ENCODE results near the gene PARD3. TPM values are rescaled to one million over a fixed set of nuclear protein-coding genes. Genes with fewer than 3 reads are reported as not detected.

The PARD3 gene
- total RNA-seq, 1 donor = 42.1 TPM

- no peak overlapping the region for H3K4me3 ChIP-seq (ENCODE audit: low read depth, low read length)
- no peak for DNase-seq (ENCODE audit: low read depth)
- TF ChIP-seq, protein P1, sequence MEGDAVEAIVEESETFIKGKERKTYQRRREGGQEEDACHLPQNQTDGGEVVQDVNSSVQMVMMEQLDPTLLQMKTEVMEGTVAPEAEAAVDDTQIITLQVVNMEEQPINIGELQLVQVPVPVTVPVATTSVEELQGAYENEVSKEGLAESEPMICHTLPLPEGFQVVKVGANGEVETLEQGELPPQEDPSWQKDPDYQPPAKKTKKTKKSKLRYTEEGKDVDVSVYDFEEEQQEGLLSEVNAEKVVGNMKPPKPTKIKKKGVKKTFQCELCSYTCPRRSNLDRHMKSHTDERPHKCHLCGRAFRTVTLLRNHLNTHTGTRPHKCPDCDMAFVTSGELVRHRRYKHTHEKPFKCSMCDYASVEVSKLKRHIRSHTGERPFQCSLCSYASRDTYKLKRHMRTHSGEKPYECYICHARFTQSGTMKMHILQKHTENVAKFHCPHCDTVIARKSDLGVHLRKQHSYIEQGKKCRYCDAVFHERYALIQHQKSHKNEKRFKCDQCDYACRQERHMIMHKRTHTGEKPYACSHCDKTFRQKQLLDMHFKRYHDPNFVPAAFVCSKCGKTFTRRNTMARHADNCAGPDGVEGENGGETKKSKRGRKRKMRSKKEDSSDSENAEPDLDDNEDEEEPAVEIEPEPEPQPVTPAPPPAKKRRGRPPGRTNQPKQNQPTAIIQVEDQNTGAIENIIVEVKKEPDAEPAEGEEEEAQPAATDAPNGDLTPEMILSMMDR (IDR thresholded peaks at IDR 0.05; ENCODE audit: insufficient read depth, low read length) = no peak
Measured at GRCh38 chr10:34372509-34372908, 442.6 kb downstream of the PARD3 start.

- no peak for DNase-seq (ENCODE audit: low read depth)
- no peak overlapping the region for H3K4me3 ChIP-seq (ENCODE audit: low read depth, low read length)
- TF ChIP-seq, protein P1 (IDR thresholded peaks at IDR 0.05; ENCODE audit: insufficient read depth, low read length) = no peak
Measured at GRCh38 chr10:34370126-34370525, 445.0 kb downstream of the PARD3 start.

- H3K4me3 ChIP-seq (ENCODE audit: low read depth, low read length) = no peak overlapping the region
- TF ChIP-seq, protein P1 (IDR thresholded peaks at IDR 0.05; ENCODE audit: insufficient read depth, low read length) = no peak
- DNase-seq (ENCODE audit: low read depth) = no peak
Measured at GRCh38 chr10:34369120-34369519, 446.0 kb downstream of the PARD3 start.

DNA sequence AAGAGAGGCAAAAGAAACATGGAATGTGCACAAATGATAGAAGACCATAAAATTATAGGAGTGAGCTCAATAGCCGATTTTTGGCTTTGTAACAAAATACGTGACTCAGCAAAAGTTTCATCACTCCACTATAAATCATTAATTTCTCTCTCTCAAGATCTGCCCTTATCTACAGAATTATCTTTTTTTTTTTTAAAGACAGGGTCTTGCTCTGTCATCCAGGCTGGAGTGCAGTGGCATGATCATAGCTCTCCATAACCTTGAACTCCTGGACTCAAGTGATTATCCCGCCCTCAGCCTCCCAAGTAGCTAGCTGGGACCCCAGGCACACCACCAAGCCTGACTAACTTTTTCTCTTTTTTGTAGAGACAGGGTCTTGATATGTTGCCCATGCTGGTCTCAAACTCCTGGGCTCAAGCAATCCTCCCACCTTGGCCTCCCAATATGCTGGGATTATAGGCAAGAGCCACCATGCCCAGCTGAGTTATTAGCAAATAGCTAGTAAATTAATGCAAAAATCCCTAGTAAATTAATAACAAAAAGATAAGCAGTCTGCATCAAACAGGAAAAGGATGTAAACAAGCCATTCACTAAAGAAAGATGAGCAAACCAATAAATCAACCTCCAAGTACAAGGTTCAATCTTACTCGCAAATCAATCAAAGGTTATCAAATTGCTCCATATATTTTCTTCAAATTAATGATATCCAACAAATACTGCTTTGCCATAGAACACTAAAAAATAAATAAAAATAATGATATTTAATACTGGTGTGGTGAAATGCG is 450.7 kb downstream of the PARD3 start:
- TF ChIP-seq, protein P1 (IDR thresholded peaks at IDR 0.05; ENCODE audit: insufficient read depth, low read length) = no peak

DNA sequence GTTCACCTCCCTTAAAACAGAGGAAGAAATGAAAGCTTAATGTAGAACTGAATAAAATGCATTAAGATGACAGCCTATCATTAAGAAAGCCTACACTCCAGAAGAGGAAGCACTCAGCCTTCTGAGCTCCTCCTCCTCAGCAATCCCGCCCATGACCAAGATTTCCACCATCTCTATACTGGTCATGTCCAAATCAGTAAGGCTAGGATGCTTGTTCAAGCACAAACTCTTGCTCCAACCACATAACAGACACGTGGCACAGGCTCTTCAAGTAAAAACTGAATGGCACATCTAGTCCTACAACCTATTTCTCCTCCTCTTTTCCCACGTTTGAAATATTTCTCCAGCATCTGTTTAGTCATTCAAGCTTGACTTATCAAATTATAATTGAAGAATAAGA is 454.1 kb downstream of the PARD3 start:
- TF ChIP-seq, protein P1 (IDR thresholded peaks at IDR 0.05; ENCODE audit: insufficient read depth, low read length) = no peak
- no peak overlapping the region for H3K4me3 ChIP-seq (ENCODE audit: low read depth, low read length)
- no peak for DNase-seq (ENCODE audit: low read depth)

More for the DNA sequence above, 450.7 kb downstream of the PARD3 start:
- no peak overlapping the region for H3K4me3 ChIP-seq (ENCODE audit: low read depth, low read length)
- DNase-seq (ENCODE audit: low read depth) = peak; percentile 66

- TF ChIP-seq, protein P1 (IDR thresholded peaks at IDR 0.05; ENCODE audit: insufficient read depth, low read length) = no peak
- H3K4me3 ChIP-seq (ENCODE audit: low read depth, low read length) = no peak overlapping the region
Measured at GRCh38 chr10:34359435-34359813, 455.7 kb downstream of the PARD3 start.

More at GRCh38 chr10:34359435-34359813, 455.7 kb downstream of the PARD3 start:
- DNase-seq (ENCODE audit: low read depth) = no peak
